CD4-positive, alpha-beta memory T cell (primary cell): ENCODE results near the gene NAPA. TPM values are rescaled to one million over a fixed set of nuclear protein-coding genes. Genes with fewer than 3 reads are reported as not detected.
A peak's percentile ranks its signal among the peaks of the same experiment; 100 is the strongest.

Experiments
- CTCF ChIA-PET: fragments of 350-600 bp; sonication (Branson Sonifier 250); formaldehyde crosslinking; loops from one replicate; lab custom pipeline; 2021; ENCODE audit warnings: inconsistent platforms; ENCODE audit not compliant: partially characterized antibody; lab: Charles Lee
- POLR2A ChIA-PET: fragments of 350-600 bp; sonication (Branson Sonifier 250); formaldehyde crosslinking; loops from one replicate; lab custom pipeline; 2021; ENCODE audit not compliant: partially characterized antibody; lab: Charles Lee
- DNase-seq, 5 donors: peaks; one replicate each; pipeline versions ENCODE4 v3.0.0 to v3.0.0-alpha.2; 2020 to 2022; ENCODE audit warnings: mixed read lengths in 1 of 5
- H3K27ac ChIP-seq: one replicate; pipeline ENCODE4 v1.7.0; 2013; ENCODE audit warnings: low read depth, low read length
- H3K27me3 ChIP-seq: 2 replicates; pipeline ENCODE4 v1.7.0; 2013; ENCODE audit warnings: mild to moderate bottlenecking, low read length, moderate library complexity; ENCODE audit not compliant: insufficient read depth
- H3K36me3 ChIP-seq: 2 replicates; pipeline ENCODE4 v1.7.0; 2013; ENCODE audit warnings: mild to moderate bottlenecking, low read length, moderate library complexity; ENCODE audit not compliant: insufficient read depth
- H3K4me1 ChIP-seq: 2 replicates; pipeline ENCODE4 v1.7.0; 2013; ENCODE audit warnings: mild to moderate bottlenecking, low read length, moderate library complexity; ENCODE audit not compliant: insufficient read depth
- H3K4me3 ChIP-seq, 2 donors: one replicate each; pipeline ENCODE4 v1.7.0; 2013; ENCODE audit warnings: low read length in 2 of 2, mild to moderate bottlenecking in 1 of 2
- H3K9me3 ChIP-seq, 2 donors: one replicate each; pipeline ENCODE4 v1.7.0; 2013; ENCODE audit warnings: low read length in 2 of 2, control low read depth in 1 of 2; ENCODE audit not compliant: control insufficient read depth in 1 of 2
- H3K27ac Mint-ChIP-seq, 7 donors: one replicate each; pipeline ENCODE4 v1.8.0; 2020 to 2021; ENCODE audit warnings: mixed read lengths in 7 of 7, mild to moderate bottlenecking in 6 of 7, inconsistent platforms in 3 of 7, moderate library complexity in 3 of 7
- H3K27me3 Mint-ChIP-seq, 2 donors: one replicate each; pipeline ENCODE4 v1.8.0; 2020 to 2021; ENCODE audit warnings: mixed read lengths in 2 of 2
- H3K36me3 Mint-ChIP-seq, 2 donors: one replicate each; pipeline ENCODE4 v1.8.0; 2020 to 2021; ENCODE audit warnings: mixed read lengths in 2 of 2, inconsistent platforms in 1 of 2, mild to moderate bottlenecking in 1 of 2
- H3K4me1 Mint-ChIP-seq, 4 donors: one replicate each; pipeline ENCODE4 v1.8.0; 2020 to 2021; ENCODE audit warnings: mixed read lengths in 4 of 4, mild to moderate bottlenecking in 1 of 4
- H3K4me3 Mint-ChIP-seq, 8 donors: one replicate each; pipeline ENCODE4 v1.8.0; 2020 to 2021; ENCODE audit warnings: mixed read lengths in 8 of 8, mild to moderate bottlenecking in 7 of 8, moderate library complexity in 6 of 8, inconsistent platforms in 3 of 8
- H3K9me3 Mint-ChIP-seq, 8 donors: one replicate each; pipeline ENCODE4 v1.8.0; 2020 to 2021; ENCODE audit warnings: mixed read lengths in 8 of 8, mild to moderate bottlenecking in 5 of 8, inconsistent platforms in 3 of 8, moderate library complexity in 1 of 8
- intact Hi-C: fragments of 100-400 bp; cut with micrococcal nuclease; formaldehyde crosslinking; loops from one replicate; pipeline ENCODE4 v1.15.1; 2023
- polyA plus RNA-seq, 2 donors: library from polyadenylated mRNA; unstranded; fragments of 300-500 nt; fragmentation: Illumina TruSeq; gene quantifications; one replicate each; pipeline ENCODE4 v1.2.3, GENCODE V29; 2021
- total RNA-seq, 2 experiments: library from RNA; stranded (reverse); gene quantifications; one replicate each; pipeline ENCODE4 v1.2.3, GENCODE V29; 2021

NAPA gene
- total and polyA plus RNA-seq, 4 experiments from 2014 or later: 84.1 to 129 (median 89.4) TPM

GRCh38 chr19:47526798-47527197 is 11.9 kb upstream of the NAPA start:
- no peak overlapping the region for H3K27ac Mint-ChIP-seq

GRCh38 chr19:47523473-47523872 is 8.6 kb upstream of the NAPA start:
- no peak overlapping the region for H3K4me3 ChIP-seq
- Mint-ChIP-seq H3K27ac (peak overlapping the region in 2 of 7 donors; percentile 8 to 25), H3K9me3 (no peaks in the 10 kb centered on the region), H3K27me3 (peaks cover 3 to 5% of the 10 kb centered on the region in 2 donors), H3K36me3 (no peaks in the 10 kb centered on the region), H3K4me3 (no peak overlapping the region), H3K4me1 (peaks cover 0 to 14% (median 7%) of the 10 kb centered on the region in 4 donors)
- no peak overlapping the region for H3K27ac ChIP-seq
- POLR2A ChIA-PET: interaction anchor here (0.8 to 1.1 kb wide), 3 partner anchors 8 to 87 kb away, joined by 3 to 4 read pairs (median 3); partner anchors contain the start of gene NAPA
- CTCF ChIA-PET: interaction anchor here (1.0 to 1.2 kb wide), 2 partner anchors 8 to 20 kb away, joined by 3 read pairs; no protein-coding TSS in a partner anchor
- no peaks in the 10 kb centered on the region for H3K27me3 ChIP-seq
- peaks cover 9% of the 10 kb centered on the region for H3K4me1 ChIP-seq
- no peak for DNase-seq
- H3K36me3 ChIP-seq: no peaks in the 10 kb centered on the region
- intact Hi-C loops: no loop called here
- no peaks in the 10 kb centered on the region for H3K9me3 ChIP-seq

More at GRCh38 chr19:47526798-47527197, 11.9 kb upstream of the NAPA start:
- no peaks in the 10 kb centered on the region for H3K36me3 Mint-ChIP-seq
- peaks cover 0 to 5% (median 2%) of the 10 kb centered on the region in 4 donors for H3K4me1 Mint-ChIP-seq
- ChIA-PET CTCF (no interaction called here), POLR2A (no interaction called here)
- no peaks in the 10 kb centered on the region for H3K9me3 Mint-ChIP-seq
- Histone ChIP-seq H3K9me3 (no peaks in the 10 kb centered on the region), H3K4me3 (no peak overlapping the region), H3K27ac (no peak overlapping the region), H3K4me1 (peaks cover 5% of the 10 kb centered on the region), H3K27me3 (no peaks in the 10 kb centered on the region), H3K36me3 (no peaks in the 10 kb centered on the region)
- H3K4me3 Mint-ChIP-seq: no peak overlapping the region
- peaks cover 2 to 4% of the 10 kb centered on the region in 2 donors for H3K27me3 Mint-ChIP-seq
- no peak for DNase-seq
- intact Hi-C loops: no loop called here

GRCh38 chr19:47521473-47522180 is 6.8 kb upstream of the NAPA start:
- Mint-ChIP-seq H3K4me1 (peaks cover 5 to 30% (median 19%) of the 10 kb centered on the region in 4 donors), H3K36me3 (no peaks in the 10 kb centered on the region), H3K27ac (no peak overlapping the region), H3K9me3 (no peaks in the 10 kb centered on the region), H3K4me3 (peak overlapping the region in 1 of 8 donors; percentile 25), H3K27me3 (peaks cover 3 to 5% of the 10 kb centered on the region in 2 donors)
- H3K4me3 ChIP-seq: no peak overlapping the region
- CTCF ChIA-PET: no interaction called here
- no peaks in the 10 kb centered on the region for H3K27me3 ChIP-seq
- no peaks in the 10 kb centered on the region for H3K9me3 ChIP-seq
- H3K27ac ChIP-seq: no peak overlapping the region
- H3K4me1 ChIP-seq: peaks cover 18% of the 10 kb centered on the region
- POLR2A ChIA-PET: interaction anchor here (1.1 to 1.4 kb wide), 2 partner anchors 11 to 79 kb away, joined by 3 read pairs; no protein-coding TSS in a partner anchor
- no peak for DNase-seq
- intact Hi-C loops: no loop called here
- no peaks in the 10 kb centered on the region for H3K36me3 ChIP-seq

- peaks cover 11 to 38% (median 26%) of the 10 kb centered on the region in 4 donors for H3K4me1 Mint-ChIP-seq
- H3K36me3 Mint-ChIP-seq: no peaks in the 10 kb centered on the region
- Histone ChIP-seq H3K27me3 (no peaks in the 10 kb centered on the region), H3K9me3 (no peaks in the 10 kb centered on the region), H3K27ac (no peak overlapping the region), H3K4me3 (no peak overlapping the region), H3K4me1 (peaks cover 26% of the 10 kb centered on the region), H3K36me3 (no peaks in the 10 kb centered on the region)
- POLR2A ChIA-PET: interaction anchor here (0.9 to 1.4 kb wide), 3 partner anchors 10 to 80 kb away, joined by 3 read pairs; no protein-coding TSS in a partner anchor
- H3K9me3 Mint-ChIP-seq: no peaks in the 10 kb centered on the region
- intact Hi-C loops: no loop called here
- H3K27me3 Mint-ChIP-seq: peaks cover 3 to 5% of the 10 kb centered on the region in 2 donors
- H3K27ac Mint-ChIP-seq: no peak overlapping the region
- CTCF ChIA-PET: no interaction called here
- H3K4me3 Mint-ChIP-seq: no peak overlapping the region
- DNase-seq: no peak
These were observed 6.0 kb upstream of the NAPA start for GRCh38 chr19:47520839-47521238.

GRCh38 chr19:47520343-47520806 is 5.5 kb upstream of the NAPA start:
- Histone ChIP-seq H3K27ac (no peak overlapping the region), H3K36me3 (no peaks in the 10 kb centered on the region), H3K27me3 (no peaks in the 10 kb centered on the region), H3K9me3 (no peaks in the 10 kb centered on the region), H3K4me3 (no peak overlapping the region), H3K4me1 (peaks cover 30% of the 10 kb centered on the region)
- no peaks in the 10 kb centered on the region for H3K36me3 Mint-ChIP-seq
- H3K9me3 Mint-ChIP-seq: no peaks in the 10 kb centered on the region
- H3K4me1 Mint-ChIP-seq: peaks cover 14 to 43% (median 28%) of the 10 kb centered on the region in 4 donors
- peaks cover 3 to 5% of the 10 kb centered on the region in 2 donors for H3K27me3 Mint-ChIP-seq
- CTCF ChIA-PET: no interaction called here
- H3K4me3 Mint-ChIP-seq: no peak overlapping the region
- POLR2A ChIA-PET: interaction anchor here (0.9 to 1.4 kb wide), 2 partner anchors 19 to 80 kb away, joined by 3 read pairs; no protein-coding TSS in a partner anchor
- DNase-seq: no peak
- intact Hi-C loops: no loop called here
- H3K27ac Mint-ChIP-seq: peak overlapping the region in 1 of 7 donors; percentile 17

GRCh38 chr19:47518854-47519253 is 4.0 kb upstream of the NAPA start:
- ChIA-PET POLR2A (interaction anchor here (0.6 to 4.7 kb wide), 4 partner anchors 19 to 92 kb away, joined by 3 to 50 read pairs (median 4); no protein-coding TSS in a partner anchor), CTCF (interaction anchor here (0.6 to 1.6 kb wide), 3 partner anchors 10 to 18 kb away, joined by 3 to 4 read pairs (median 3); no protein-coding TSS in a partner anchor)
- Mint-ChIP-seq H3K4me1 (peaks cover 23 to 58% (median 38%) of the 10 kb centered on the region in 4 donors), H3K36me3 (peaks cover 0 to 11% of the 10 kb centered on the region in 2 donors), H3K27me3 (peaks cover 3 to 5% of the 10 kb centered on the region in 2 donors), H3K27ac (peak overlapping the region in 1 of 7 donors; percentile 66), H3K4me3 (peak overlapping the region in 1 of 8 donors; percentile 67), H3K9me3 (peaks cover 0 to 3% (median 0%) of the 10 kb centered on the region in 8 donors)
- H3K27ac ChIP-seq: no peak overlapping the region
- no peak overlapping the region for H3K4me3 ChIP-seq
- H3K36me3 ChIP-seq: no peaks in the 10 kb centered on the region
- H3K27me3 ChIP-seq: no peaks in the 10 kb centered on the region
- DNase-seq: no peak
- H3K9me3 ChIP-seq: no peaks in the 10 kb centered on the region
- peaks cover 36% of the 10 kb centered on the region for H3K4me1 ChIP-seq
- intact Hi-C loops: no loop called here

GRCh38 chr19:47518139-47518538 is 3.3 kb upstream of the NAPA start:
- Histone ChIP-seq H3K9me3 (no peaks in the 10 kb centered on the region), H3K4me1 (peaks cover 43% of the 10 kb centered on the region), H3K27me3 (no peaks in the 10 kb centered on the region), H3K36me3 (no peaks in the 10 kb centered on the region), H3K27ac (no peak overlapping the region), H3K4me3 (no peak overlapping the region)
- peak in 2 of 5 donors; percentile 16 to 17 for DNase-seq
- Mint-ChIP-seq H3K27me3 (peaks cover 1 to 3% of the 10 kb centered on the region in 2 donors), H3K9me3 (peaks cover 0 to 5% (median 0%) of the 10 kb centered on the region in 8 donors), H3K4me1 (peaks cover 28 to 65% (median 44%) of the 10 kb centered on the region in 4 donors), H3K36me3 (peaks cover 0 to 13% of the 10 kb centered on the region in 2 donors), H3K27ac (peak overlapping the region in 4 of 7 donors; percentile 43 to 97 (median 70)), H3K4me3 (peak overlapping the region in 1 of 8 donors; percentile 44)
- ChIA-PET CTCF (interaction anchor here (1.4 to 1.6 kb wide), 2 partner anchors 11 to 13 kb away, joined by 3 to 4 read pairs; no protein-coding TSS in a partner anchor), POLR2A (interaction anchor here (0.6 to 4.7 kb wide), 3 partner anchors 18 to 92 kb away, joined by 3 to 50 read pairs (median 4); no protein-coding TSS in a partner anchor)
- intact Hi-C loops: no loop called here
